ENCODE results near the gene TMEM204.

DNA sequence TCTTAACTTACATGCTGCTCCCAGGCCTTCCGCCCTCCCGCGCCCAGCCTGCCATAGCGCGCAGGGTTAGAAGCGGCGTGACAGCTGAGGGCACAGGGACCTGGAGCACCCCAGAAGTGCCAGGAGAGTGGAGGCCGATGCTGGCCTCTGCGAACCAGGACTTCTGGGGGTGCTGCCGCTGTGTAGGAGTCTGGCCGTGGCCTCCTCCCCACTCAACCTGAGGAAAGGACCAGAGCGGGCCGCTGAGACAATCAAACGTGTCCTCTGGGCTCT, 1.9 kb upstream of the TMEM204 start:
- TF ChIP-seq, protein P1, sequence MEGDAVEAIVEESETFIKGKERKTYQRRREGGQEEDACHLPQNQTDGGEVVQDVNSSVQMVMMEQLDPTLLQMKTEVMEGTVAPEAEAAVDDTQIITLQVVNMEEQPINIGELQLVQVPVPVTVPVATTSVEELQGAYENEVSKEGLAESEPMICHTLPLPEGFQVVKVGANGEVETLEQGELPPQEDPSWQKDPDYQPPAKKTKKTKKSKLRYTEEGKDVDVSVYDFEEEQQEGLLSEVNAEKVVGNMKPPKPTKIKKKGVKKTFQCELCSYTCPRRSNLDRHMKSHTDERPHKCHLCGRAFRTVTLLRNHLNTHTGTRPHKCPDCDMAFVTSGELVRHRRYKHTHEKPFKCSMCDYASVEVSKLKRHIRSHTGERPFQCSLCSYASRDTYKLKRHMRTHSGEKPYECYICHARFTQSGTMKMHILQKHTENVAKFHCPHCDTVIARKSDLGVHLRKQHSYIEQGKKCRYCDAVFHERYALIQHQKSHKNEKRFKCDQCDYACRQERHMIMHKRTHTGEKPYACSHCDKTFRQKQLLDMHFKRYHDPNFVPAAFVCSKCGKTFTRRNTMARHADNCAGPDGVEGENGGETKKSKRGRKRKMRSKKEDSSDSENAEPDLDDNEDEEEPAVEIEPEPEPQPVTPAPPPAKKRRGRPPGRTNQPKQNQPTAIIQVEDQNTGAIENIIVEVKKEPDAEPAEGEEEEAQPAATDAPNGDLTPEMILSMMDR (IDR thresholded peaks at IDR 0.05), result no peak
- no peak for TF ChIP-seq POLR2A (IDR thresholded peaks at IDR 0.05)
